Urothelium cell line (cell line): ENCODE data around the gene TBX3.

ENCODE experiments used
- DNase-seq: peaks from one replicate; pipeline ENCODE4 v3.0.0; 2011; ENCODE audit warnings: low spot score, mixed read lengths
- FAIRE-seq: peaks from 2 replicates; lab custom pipeline; 2011; peaks lifted over from hg19 to GRCh38; lab: Jason Lieb, UNC

Gene TBX3

GRCh38 chr12:114669401-114670290 lies 14.3 kb downstream of the TBX3 start:
- DNase-seq (no peak), FAIRE-seq (no peak)

- no peak for FAIRE-seq
- DNase-seq, result no peak
These were observed 15.1 kb downstream of the TBX3 start for GRCh38 chr12:114668886-114669288.

- no peak for FAIRE-seq
- peak; percentile 88 for DNase-seq
These were observed 15.7 kb downstream of the TBX3 start for GRCh38 chr12:114668151-114668885.

- FAIRE-seq, result no peak
- DNase-seq, result no peak
These were observed 16.3 kb downstream of the TBX3 start for GRCh38 chr12:114667669-114668150.

- FAIRE-seq, result no peak
- no peak for DNase-seq
These were observed 17.0 kb downstream of the TBX3 start for GRCh38 chr12:114666746-114667668.

- no peak for DNase-seq
- no peak for FAIRE-seq
These were observed 18.3 kb downstream of the TBX3 start for GRCh38 chr12:114665411-114666260.

GRCh38 chr12:114664651-114665320 lies 19.2 kb downstream of the TBX3 start:
- DNase-seq (no peak), FAIRE-seq (no peak)

- FAIRE-seq (no peak), DNase-seq (peak; percentile 69)
These were observed 21.3 kb downstream of the TBX3 start for GRCh38 chr12:114662512-114663177.

GRCh38 chr12:114661245-114661644 lies 22.7 kb downstream of the TBX3 start:
- FAIRE-seq (no peak), DNase-seq (no peak)

- FAIRE-seq, result no peak
- DNase-seq, result no peak
These were observed 24.9 kb downstream of the TBX3 start for GRCh38 chr12:114659084-114659483.

- DNase-seq, result no peak
- no peak for FAIRE-seq
These were observed 26.0 kb downstream of the TBX3 start for GRCh38 chr12:114658002-114658441.

GRCh38 chr12:114657597-114657920 lies 26.4 kb downstream of the TBX3 start:
- no peak for DNase-seq
- no peak for FAIRE-seq

- no peak for FAIRE-seq
- DNase-seq, result no peak
These were observed 26.9 kb downstream of the TBX3 start for GRCh38 chr12:114656906-114657596.

- FAIRE-seq (no peak), DNase-seq (no peak)
These were observed 27.8 kb downstream of the TBX3 start for GRCh38 chr12:114655934-114656749.

- DNase-seq, result no peak
- no peak for FAIRE-seq
These were observed 34.4 kb downstream of the TBX3 start for GRCh38 chr12:114649585-114649984.

GRCh38 chr12:114648711-114649110 lies 35.3 kb downstream of the TBX3 start:
- FAIRE-seq, result no peak
- no peak for DNase-seq

- FAIRE-seq (no peak), DNase-seq (no peak)
These were observed 45.1 kb downstream of the TBX3 start for GRCh38 chr12:114638790-114639435.
